ENCODE data around the gene PCDHGA8.

- TF ChIP-seq CTCF (IDR thresholded peaks at IDR 0.05; ENCODE audit: low read depth, low read length, poor library complexity, severe bottlenecking) (no peak), EZH2phosphoT487 (IDR thresholded peaks at IDR 0.05; ENCODE audit: borderline replicate concordance, low read length) (no peak)
These were observed 3.0 kb upstream of the PCDHGA8 start for GRCh38 chr5:141389153-141390042.

All from DOHH2 (cell line).